ENCODE measurements around the gene ARHGEF4.

DNA sequence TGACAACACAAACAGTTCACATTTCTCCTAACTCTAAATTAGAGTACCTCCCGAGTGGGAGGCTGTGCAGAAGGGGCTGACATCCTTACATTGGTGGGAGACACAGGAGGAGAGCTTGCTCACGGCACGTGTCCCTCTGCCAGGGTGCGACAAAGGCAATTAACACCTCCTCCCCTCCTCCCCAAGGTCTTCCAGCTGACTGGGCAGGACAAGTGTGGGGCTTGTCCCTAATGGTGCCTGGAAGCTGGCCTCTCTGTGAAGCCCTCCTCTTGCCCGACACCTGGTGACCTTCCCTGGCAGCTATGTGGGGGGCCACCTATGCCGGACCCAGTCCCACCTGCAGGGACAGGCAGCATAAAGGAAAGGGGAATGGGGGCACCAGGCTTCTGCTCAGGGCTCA, 199.6 kb downstream of the ARHGEF4 start:
- no peak for TF ChIP-seq POLR2A (IDR thresholded peaks at IDR 0.05; ENCODE audit: low read depth)
- TF ChIP-seq, protein P1, sequence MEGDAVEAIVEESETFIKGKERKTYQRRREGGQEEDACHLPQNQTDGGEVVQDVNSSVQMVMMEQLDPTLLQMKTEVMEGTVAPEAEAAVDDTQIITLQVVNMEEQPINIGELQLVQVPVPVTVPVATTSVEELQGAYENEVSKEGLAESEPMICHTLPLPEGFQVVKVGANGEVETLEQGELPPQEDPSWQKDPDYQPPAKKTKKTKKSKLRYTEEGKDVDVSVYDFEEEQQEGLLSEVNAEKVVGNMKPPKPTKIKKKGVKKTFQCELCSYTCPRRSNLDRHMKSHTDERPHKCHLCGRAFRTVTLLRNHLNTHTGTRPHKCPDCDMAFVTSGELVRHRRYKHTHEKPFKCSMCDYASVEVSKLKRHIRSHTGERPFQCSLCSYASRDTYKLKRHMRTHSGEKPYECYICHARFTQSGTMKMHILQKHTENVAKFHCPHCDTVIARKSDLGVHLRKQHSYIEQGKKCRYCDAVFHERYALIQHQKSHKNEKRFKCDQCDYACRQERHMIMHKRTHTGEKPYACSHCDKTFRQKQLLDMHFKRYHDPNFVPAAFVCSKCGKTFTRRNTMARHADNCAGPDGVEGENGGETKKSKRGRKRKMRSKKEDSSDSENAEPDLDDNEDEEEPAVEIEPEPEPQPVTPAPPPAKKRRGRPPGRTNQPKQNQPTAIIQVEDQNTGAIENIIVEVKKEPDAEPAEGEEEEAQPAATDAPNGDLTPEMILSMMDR (IDR thresholded peaks at IDR 0.05), result no peak
